ENCODE results near the gene ANKS1A. TPM values are rescaled to one million over a fixed set of nuclear protein-coding genes. Genes with fewer than 3 reads are reported as not detected.
A peak's percentile ranks its signal among the peaks of the same experiment; 100 is the strongest.
"Not testable (repeated sequence)": the region's sequence is repeated elsewhere in the genome, so short reads cannot be mapped to it uniquely, and the experiment has no call there.

The ANKS1A gene
- total RNA-seq, 2 experiments from 2014 or later = 6.0 to 6.7 TPM

- Mint-ChIP-seq H3K4me3 (no peak overlapping the region), H3K27ac (no peak overlapping the region), H3K27me3 (peaks cover 9% of the 10 kb centered on the region), H3K36me3 (ENCODE audit: low read depth) (no peaks in the 10 kb centered on the region), H3K4me1 (ENCODE audit: low read depth) (no peaks in the 10 kb centered on the region), H3K9me3 (no peaks in the 10 kb centered on the region)
- intact Hi-C loops (cut with micrococcal nuclease) = no loop called here
- no peak for TF ChIP-seq CTCF (IDR thresholded peaks at IDR 0.05)
- ATAC-seq (no peak), DNase-seq (no peak)
- POLR2A ChIA-PET = no interaction called here
- CTCF ChIA-PET = interaction anchor here (0.6 to 3.0 kb wide), 4 partner anchors 9 to 142 kb away, joined by 3 to 30 read pairs (median 4); partner anchors contain the start of gene TCP11
These were observed 239.4 kb downstream of the ANKS1A start for GRCh38 chr6:35128496-35128895.

DNA sequence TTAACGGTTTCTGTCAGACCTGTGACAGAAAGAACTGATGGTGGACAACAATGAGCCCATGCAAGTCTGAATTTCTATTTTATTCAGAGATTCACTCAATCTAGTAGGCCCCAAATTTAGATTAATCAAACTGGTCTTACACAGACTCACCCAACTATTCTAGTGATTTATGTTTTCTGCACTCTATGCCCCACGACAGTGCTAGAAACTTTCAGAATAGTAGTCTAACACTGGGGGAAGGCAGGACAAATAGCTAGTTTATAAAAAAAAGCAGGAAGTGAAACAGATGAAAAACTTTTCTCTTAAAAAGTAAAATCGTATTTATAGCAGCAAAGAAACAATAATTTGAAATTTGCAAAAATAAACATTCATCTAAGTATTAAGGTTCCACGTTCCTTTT lies 247.1 kb downstream of the ANKS1A start:
- ATAC-seq (no peak), DNase-seq (no peak)
- TF ChIP-seq CTCF (IDR thresholded peaks at IDR 0.05) = no peak
- ChIA-PET CTCF (no interaction called here), POLR2A (no interaction called here)
- H3K27me3 Mint-ChIP-seq = peaks cover 9% of the 10 kb centered on the region
- intact Hi-C loops (cut with micrococcal nuclease) = no loop called here
- H3K9me3 Mint-ChIP-seq = no peaks in the 10 kb centered on the region
- no peak overlapping the region for H3K27ac Mint-ChIP-seq
- peaks cover 11% of the 10 kb centered on the region for H3K4me1 Mint-ChIP-seq (ENCODE audit: low read depth)
- no peak overlapping the region for H3K4me3 Mint-ChIP-seq
- no peaks in the 10 kb centered on the region for H3K36me3 Mint-ChIP-seq (ENCODE audit: low read depth)

DNA sequence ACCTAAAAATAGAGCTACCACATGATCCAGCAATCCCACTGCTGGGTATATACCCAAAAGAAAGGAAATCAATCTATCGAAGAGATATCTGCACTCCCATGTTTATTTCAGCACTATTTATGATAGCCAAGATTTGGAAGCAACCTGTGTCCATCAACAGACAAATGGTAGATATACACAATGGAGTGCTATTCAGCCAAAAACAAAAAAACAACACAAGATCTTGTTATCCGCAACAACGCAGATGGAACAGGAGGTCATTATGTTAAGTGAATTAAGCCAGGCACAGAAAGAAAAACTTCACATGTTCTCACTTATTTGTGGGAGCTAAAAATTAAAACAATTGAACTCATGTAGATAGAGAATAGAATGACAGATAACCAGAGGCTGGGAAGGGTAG lies 249.1 kb downstream of the ANKS1A start:
- intact Hi-C loops (cut with micrococcal nuclease); DNase-seq; H3K9me3 Mint-ChIP-seq; H3K4me3 Mint-ChIP-seq; ATAC-seq; H3K27ac Mint-ChIP-seq; H3K36me3 Mint-ChIP-seq (ENCODE audit: low read depth); POLR2A ChIA-PET: not testable (repeated sequence)
- Mint-ChIP-seq H3K27me3 (peaks cover 13% of the 10 kb centered on the region), H3K4me1 (ENCODE audit: low read depth) (peaks cover 13% of the 10 kb centered on the region)
- CTCF ChIA-PET = interaction anchor here (1.6 to 3.9 kb wide), 2 partner anchors 10 to 152 kb away, joined by 3 to 70 read pairs; no protein-coding TSS in a partner anchor

DNA sequence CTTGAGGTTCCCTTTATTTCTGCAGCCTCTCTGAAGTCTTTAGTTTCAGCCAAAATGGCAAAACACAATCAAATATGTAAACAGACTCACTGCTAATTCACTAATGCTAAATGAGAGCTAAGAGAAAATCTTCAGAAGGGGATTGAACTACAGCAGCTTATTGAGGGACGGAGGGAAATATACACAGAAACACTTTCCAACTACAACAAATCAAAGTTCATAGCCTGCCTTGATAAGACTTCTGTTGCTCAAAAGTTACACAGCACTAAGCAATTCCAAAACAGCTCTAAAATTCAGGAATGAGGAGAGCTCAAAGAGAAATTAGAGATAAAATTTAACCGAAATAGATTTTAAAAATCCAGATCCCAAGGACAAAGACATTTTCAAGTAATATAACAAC lies 250.4 kb downstream of the ANKS1A start:
- no peaks in the 10 kb centered on the region for H3K9me3 Mint-ChIP-seq
- TF ChIP-seq CTCF (IDR thresholded peaks at IDR 0.05) = no peak
- POLR2A ChIA-PET = no interaction called here

GRCh38 chr6:35139924-35140638 lies 251.0 kb downstream of the ANKS1A start:
- Mint-ChIP-seq H3K4me3 (peak overlapping the region; percentile 12), H3K36me3 (ENCODE audit: low read depth) (no peaks in the 10 kb centered on the region), H3K9me3 (no peaks in the 10 kb centered on the region), H3K27ac (no peak overlapping the region), H3K27me3 (peaks cover 13% of the 10 kb centered on the region), H3K4me1 (ENCODE audit: low read depth) (peaks cover 13% of the 10 kb centered on the region)
- ChIA-PET CTCF (interaction anchor here (0.5 to 3.9 kb wide), 75 partner anchors 8 to 984 kb away, joined by 3 to 70 read pairs (median 4); partner anchors contain the start of genes BLTP3A and TAF11), POLR2A (no interaction called here)
- ATAC-seq (peak; percentile 73), DNase-seq (peak; percentile 68)
- TF ChIP-seq CTCF (IDR thresholded peaks at IDR 0.05) = peak; percentile 91
- intact Hi-C loops (cut with micrococcal nuclease) = loop anchor here (5.0 kb wide), 2 partner anchors 102 to 153 kb away; no protein-coding TSS in a partner anchor

More for the DNA sequence above, 250.4 kb downstream of the ANKS1A start:
- Mint-ChIP-seq H3K36me3 (ENCODE audit: low read depth) (no peaks in the 10 kb centered on the region), H3K4me3 (no peak overlapping the region), H3K27ac (no peak overlapping the region), H3K27me3 (peaks cover 13% of the 10 kb centered on the region), H3K4me1 (ENCODE audit: low read depth) (peaks cover 13% of the 10 kb centered on the region)
- intact Hi-C loops (cut with micrococcal nuclease) = no loop called here
- no peak for ATAC-seq
- no peak for DNase-seq
- CTCF ChIA-PET = interaction anchor here (0.7 to 3.9 kb wide), 73 partner anchors 9 to 724 kb away, joined by 3 to 70 read pairs (median 5); partner anchors contain the start of genes BLTP3A and TAF11

Data from activated CD8-positive, alpha-beta T cell treated with anti-CD3 and anti-CD28 coated beads for 36 hours (primary cell).